ENCODE measurements around the gene CELF5. TPM values are rescaled to one million over a fixed set of nuclear protein-coding genes. Genes with fewer than 3 reads are reported as not detected.

CELF5 gene
- total and polyA plus RNA-seq, 10 of the 15 experiments (the other 5 are each of a cell fraction or from before 2014, with no cell fraction given): 0.01 to 0.04 TPM; not detected in 8

GRCh38 chr19:3186160-3186688, 38.2 kb upstream of the CELF5 start:
- FAIRE-seq: no peak
- in situ Hi-C loops (cut with MboI): no loop called here
- intact Hi-C loops (cut with micrococcal nuclease; ENCODE audit: unreplicated experiment): no loop called here
- Histone ChIP-seq H3K9me3 (replicated peaks; ENCODE audit: control insufficient read depth, insufficient read depth, low read length) (no peaks in the 10 kb centered on the region), H3K79me2 (ENCODE audit: control insufficient read depth, insufficient read depth, low read length) (peaks cover 59% of the 10 kb centered on the region), H3K4me1 (ENCODE audit: control insufficient read depth, insufficient read depth, low read length) (peaks cover 14% of the 10 kb centered on the region), H4K20me1 (ENCODE audit: control insufficient read depth, insufficient read depth) (no peaks in the 10 kb centered on the region), H3K27me3 (replicated peaks in 1 of 2; ENCODE audit: control insufficient read depth in 2 of 2, insufficient read depth in 2 of 2, low read length in 1 of 2) (no peaks in the 10 kb centered on the region), H3K9ac (ENCODE audit: control insufficient read depth, insufficient read depth, low read length) (peak overlapping the region; percentile 91), H3K4me3 (peak overlapping the region; percentile 76), H3K27ac (ENCODE audit: control insufficient read depth, insufficient read depth) (peak overlapping the region; percentile 94), H2AFZ (ENCODE audit: control insufficient read depth, low read depth, low read length) (peak overlapping the region; percentile 82), H3K36me3 (ENCODE audit: control insufficient read depth in 2 of 2, insufficient read depth in 2 of 2, low read length in 1 of 2) (peaks cover 0 to 3% of the 10 kb centered on the region in 2 experiments; a peak in 1 of 4 replicates), H3K4me2 (ENCODE audit: control insufficient read depth, insufficient read depth) (peak overlapping the region; percentile 99)
- 2% methylated on average over 10 of the region's 38 CpGs for WGBS (ENCODE audit: insufficient coverage, insufficient replicate concordance, low lambda C conversion rate, missing lambda C conversion rate)
- SMC1A ChIA-PET (ENCODE audit: uncharacterized antibody, unreplicated experiment): interaction anchor here (1.6 kb wide), 1 partner anchor 15 kb away, joined by 4 read pairs; no protein-coding TSS in a partner anchor
- TF ChIP-seq POLR2A (IDR thresholded peaks at IDR 0.05; ENCODE audit: low read depth, low read length): peak; percentile 16; the same call in 1 of the 2 replicates
- TF ChIP-seq RB1 (IDR thresholded peaks at IDR 0.05; ENCODE audit: borderline replicate concordance): 0 out of 2 replicates have a peak, but pooled peaks have one; percentile 13
- no peak for TF ChIP-seq TAF1 (IDR thresholded peaks at IDR 0.05; ENCODE audit: borderline replicate concordance, low read depth, low read length)
- no peak for TF ChIP-seq ZBTB11 (CRISPR knock-in tag; IDR thresholded peaks at IDR 0.05)
- peak; percentile 38; the same call in 1 of the 2 replicates for TF ChIP-seq GATAD2B (conservative IDR thresholded peaks at IDR 0.05; ENCODE audit: low read depth)
- no peak for TF ChIP-seq EED (IDR thresholded peaks at IDR 0.05; ENCODE audit: low read depth)
- TF ChIP-seq NR2F1 (conservative IDR thresholded peaks at IDR 0.05): no peak
- TF ChIP-seq BCL3 (IDR thresholded peaks at IDR 0.05; ENCODE audit: borderline replicate concordance, insufficient read depth, low read depth, low read length, poor library complexity, severe bottlenecking): no peak
- 0 out of 2 replicates have a peak, but pooled peaks have one; percentile 15 for TF ChIP-seq DPF2 (IDR thresholded peaks at IDR 0.05)
- no peak for TF ChIP-seq ATF3 (IDR thresholded peaks at IDR 0.05; ENCODE audit: borderline replicate concordance, extremely low read depth, low read depth, low read length)
- TF ChIP-seq NR2C1 (IDR thresholded peaks at IDR 0.05): no peak
- TF ChIP-seq MXI1 (IDR thresholded peaks at IDR 0.05; ENCODE audit: low read depth, low read length): peak; percentile 18; the same call in 1 of the 2 replicates
- no peak for TF ChIP-seq RELA (IDR thresholded peaks at IDR 0.05; ENCODE audit: borderline replicate concordance, partially characterized antibody)
- DNase-seq (ENCODE audit: low read depth, low spot score): no peak
- no TSS peak for BruUV-seq (replicated peaks)
- peak; percentile 53 for ATAC-seq
- RAD21 ChIA-PET (ENCODE audit: unreplicated experiment): interaction anchor here (0.9 kb wide), 1 partner anchor 236 kb away, joined by 3 read pairs; no protein-coding TSS in a partner anchor
- POLR2A ChIA-PET: interaction anchor here (0.9 to 1.2 kb wide), 2 partner anchors 11 to 236 kb away, joined by 3 to 5 read pairs; no protein-coding TSS in a partner anchor
- CTCF ChIA-PET: interaction anchor here (1.1 kb wide), 1 partner anchor 22 kb away, joined by 3 read pairs; no protein-coding TSS in a partner anchor
